Measurements from ENCODE around the gene MICAL3. TPM values are rescaled to one million over a fixed set of nuclear protein-coding genes. Genes with fewer than 3 reads are reported as not detected.

Gene MICAL3
- polyA plus RNA-seq, 1 of the 3 experiments (the other 2 are of a cell fraction): 83.1 TPM

DNA sequence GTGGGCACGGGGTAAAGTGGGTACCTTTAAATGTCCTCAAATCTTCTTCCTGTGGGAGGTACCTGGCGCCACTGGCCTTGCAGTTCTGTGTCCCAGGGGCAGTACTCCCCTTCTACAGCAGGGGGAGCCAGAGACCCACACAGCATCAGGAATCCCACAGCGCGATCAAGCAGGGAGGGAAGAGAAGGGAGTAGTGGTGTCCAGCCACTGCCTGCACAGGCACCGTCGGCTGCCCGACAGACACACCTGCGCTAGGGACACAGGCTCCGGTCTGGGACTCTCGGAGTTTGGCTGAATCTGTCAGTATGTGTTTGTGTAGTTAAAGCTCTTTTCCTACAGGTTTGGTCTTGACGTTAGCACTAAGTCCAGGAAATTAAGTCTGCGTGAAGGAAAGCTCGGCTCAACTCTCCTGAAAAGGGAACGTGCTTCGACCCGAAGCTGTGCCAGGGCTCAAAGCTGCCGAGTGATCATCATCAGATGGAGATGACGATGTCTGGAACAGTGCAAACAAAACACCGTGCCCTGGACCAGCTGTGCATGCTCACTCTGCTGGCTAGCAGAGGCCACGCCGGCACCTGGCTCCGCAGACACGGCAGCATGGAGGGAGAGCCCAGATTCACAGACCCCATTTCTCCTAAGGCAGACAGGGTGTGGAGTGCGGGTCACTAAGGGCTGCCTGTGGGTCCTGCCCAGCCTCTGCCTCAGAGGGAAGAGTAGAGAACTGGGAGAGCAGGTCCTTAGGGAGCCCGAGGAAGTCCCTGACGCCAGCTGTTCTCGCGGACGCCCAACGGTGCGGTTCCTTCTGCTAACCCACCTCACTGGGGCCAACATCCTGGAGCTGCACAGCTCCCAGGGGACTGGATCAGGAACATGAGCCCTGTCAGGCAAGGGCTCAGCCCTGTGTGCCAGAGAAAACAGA, 194.1 kb downstream of the MICAL3 start:
- ChIA-PET CTCF (interaction anchor here (0.6 to 7.4 kb wide), 72 partner anchors 9 to 283 kb away, joined by 3 to 186 read pairs (median 5); partner anchors contain the start of genes MICAL3 and PEX26), POLR2A (no interaction called here)
- Histone ChIP-seq H3K4me1 (ENCODE audit: control insufficient read depth in 1 of 2, insufficient read depth in 2 of 2, low read depth in 1 of 2, low read length in 1 of 2) (peaks cover 0 to 9% of the 10 kb centered on the region in 2 experiments; a peak in 1 of 4 replicates), H3K9ac (no peak overlapping the region), H3K9me3 (no peaks in the 10 kb centered on the region), H3K27ac (ENCODE audit: low read depth in 2 of 2, low read length in 1 of 2) (no peak overlapping the region; a peak in 1 of 4 replicates), H4K20me1 (ENCODE audit: insufficient read depth) (no peaks in the 10 kb centered on the region), H3K4me2 (no peak overlapping the region), H3K9me2 (no peaks in the 10 kb centered on the region), H3F3A (replicated peaks; ENCODE audit: insufficient read depth) (peaks cover 5% of the 10 kb centered on the region), H3K27me3 (ENCODE audit: insufficient read depth) (no peaks in the 10 kb centered on the region), H3K79me2 (ENCODE audit: insufficient read depth) (no peaks in the 10 kb centered on the region), H3K4me3 (ENCODE audit: low read depth in 2 of 2, low read length in 1 of 2) (peak overlapping the region in 1 of 2 experiments; percentile 17; a peak in 1 of 4 replicates), H3K36me3 (replicated peaks in 1 of 2; ENCODE audit: control insufficient read depth in 1 of 2, insufficient read depth in 2 of 2, low read length in 1 of 2) (peaks cover 6 to 69% of the 10 kb centered on the region in 2 experiments), H2AFZ (ENCODE audit: low read depth) (no peak overlapping the region)
- peak; percentile 92 for DNase-seq
- TF ChIP-seq RAD21 (IDR thresholded peaks at IDR 0.05; ENCODE audit: low read length): peak; percentile 98
- TF ChIP-seq CHD2 (IDR thresholded peaks at IDR 0.05; ENCODE audit: low read length, partially characterized antibody): peak; percentile 7
- no peak for TF ChIP-seq YY1 (IDR thresholded peaks at IDR 0.05; ENCODE audit: low read depth)
- peak; percentile 97 for TF ChIP-seq SMC3 (IDR thresholded peaks at IDR 0.05; ENCODE audit: low read depth, low read length)
- no peak for TF ChIP-seq NRF1 (IDR thresholded peaks at IDR 0.05; ENCODE audit: low read depth, low read length)
- TF ChIP-seq CTCF (IDR thresholded peaks at IDR 0.05): peak; percentile 97
- 52% methylated on average over 24 of the region's 31 CpGs for WGBS (ENCODE audit: low lambda C conversion rate)

GRCh38 chr22:17829695-17830042, 194.7 kb downstream of the MICAL3 start:
- CTCF ChIA-PET: interaction anchor here (0.6 to 7.4 kb wide), 41 partner anchors 8 to 282 kb away, joined by 3 to 186 read pairs (median 6); partner anchors contain the start of genes MICAL3 and PEX26
- no peak for DNase-seq
- Histone ChIP-seq H3K4me1 (ENCODE audit: control insufficient read depth in 1 of 2, insufficient read depth in 2 of 2, low read depth in 1 of 2, low read length in 1 of 2) (peaks cover 0 to 9% of the 10 kb centered on the region in 2 experiments; a peak in 1 of 4 replicates), H3K79me2 (ENCODE audit: insufficient read depth) (no peaks in the 10 kb centered on the region), H3F3A (replicated peaks; ENCODE audit: insufficient read depth) (peaks cover 5% of the 10 kb centered on the region), H2AFZ (ENCODE audit: low read depth) (no peak overlapping the region), H3K4me2 (no peak overlapping the region), H3K27me3 (ENCODE audit: insufficient read depth) (no peaks in the 10 kb centered on the region), H3K9me2 (no peaks in the 10 kb centered on the region), H3K27ac (ENCODE audit: low read depth in 2 of 2, low read length in 1 of 2) (no peak overlapping the region; a peak in 1 of 4 replicates), H3K36me3 (replicated peaks in 1 of 2; ENCODE audit: control insufficient read depth in 1 of 2, insufficient read depth in 2 of 2, low read length in 1 of 2) (peaks cover 6 to 73% of the 10 kb centered on the region in 2 experiments), H3K4me3 (ENCODE audit: low read depth in 2 of 2, low read length in 1 of 2) (peak overlapping the region in 1 of 2 experiments; percentile 17; a peak in 1 of 4 replicates), H3K9me3 (no peaks in the 10 kb centered on the region), H4K20me1 (ENCODE audit: insufficient read depth) (no peaks in the 10 kb centered on the region), H3K9ac (no peak overlapping the region)
- TF ChIP-seq CHD2 (IDR thresholded peaks at IDR 0.05; ENCODE audit: low read length, partially characterized antibody) (no peak), TCF12 (IDR thresholded peaks at IDR 0.05) (no peak), YY1 (IDR thresholded peaks at IDR 0.05; ENCODE audit: low read depth) (no peak), MXI1 (IDR thresholded peaks at IDR 0.05; ENCODE audit: low read depth, low read length) (no peak), PBX3 (IDR thresholded peaks at IDR 0.05) (no peak), MEF2A (IDR thresholded peaks at IDR 0.05; ENCODE audit: borderline replicate concordance, low read depth) (no peak), NRF1 (IDR thresholded peaks at IDR 0.05; ENCODE audit: low read depth, low read length) (no peak), JUND (IDR thresholded peaks at IDR 0.05) (no peak), TEAD4 (IDR thresholded peaks at IDR 0.05; ENCODE audit: borderline replicate concordance, insufficient read depth) (no peak), RAD21 (IDR thresholded peaks at IDR 0.05; ENCODE audit: low read length) (no peak), EZH2phosphoT487 (IDR thresholded peaks at IDR 0.05; ENCODE audit: borderline replicate concordance, low read depth) (no peak), RCOR1 (IDR thresholded peaks at IDR 0.05; ENCODE audit: low read length) (no peak), MAX (IDR thresholded peaks at IDR 0.05; ENCODE audit: low read depth) (no peak), GABPA (IDR thresholded peaks at IDR 0.05; ENCODE audit: low read depth) (no peak), FOXJ3 (CRISPR knock-in tag; IDR thresholded peaks at IDR 0.05) (no peak)
- WGBS (ENCODE audit: low lambda C conversion rate): 84% methylated on average over 5 of the region's 5 CpGs
- POLR2A ChIA-PET: no interaction called here
